KMS-11 (cell line): Measurements from ENCODE around the gene FAM53C.

Experiments
- H2AFZ ChIP-seq: fragments of 200-600 bp; sonication (generic); 2 replicates; pipeline ENCODE4 v1.6.1; 2016; ENCODE audit warnings: antibody characterized with exemption, mixed run types, low read depth
- H3K27ac ChIP-seq: fragments of 200-600 bp; sonication (generic); 2 replicates; pipeline ENCODE4 v1.6.1; 2016; ENCODE audit warnings: mild to moderate bottlenecking, mixed run types
- H3K27me3 ChIP-seq: fragments of 200-600 bp; sonication (generic); 2 replicates; pipeline ENCODE4 v1.6.1; 2017; ENCODE audit warnings: mild to moderate bottlenecking, low read depth, mixed run types, moderate library complexity; ENCODE audit not compliant: insufficient read depth
- H3K36me3 ChIP-seq: fragments of 200-600 bp; sonication (generic); 2 replicates; pipeline ENCODE4 v1.6.1; 2017; ENCODE audit warnings: mild to moderate bottlenecking, mixed run types; ENCODE audit not compliant: insufficient read depth
- H3K4me1 ChIP-seq: fragments of 200-600 bp; sonication (generic); 2 replicates; pipeline ENCODE4 v1.6.1; 2016; ENCODE audit warnings: mild to moderate bottlenecking, low read depth, mixed run types; ENCODE audit not compliant: poor library complexity, severe bottlenecking
- H3K4me2 ChIP-seq: fragments of 200-600 bp; sonication (generic); 2 replicates; pipeline ENCODE4 v1.7.0; 2016; ENCODE audit warnings: mild to moderate bottlenecking, mixed run types
- H3K4me3 ChIP-seq: fragments of 200-600 bp; sonication (generic); IDR thresholded peaks from 2 replicates; pipeline ENCODE4 v1.6.1; 2017; ENCODE audit warnings: low read depth, low read length, mixed read lengths; ENCODE audit not compliant: insufficient read depth
- H3K79me2 ChIP-seq: fragments of 200-600 bp; sonication (generic); 2 replicates; pipeline ENCODE4 v1.6.1; 2016; ENCODE audit warnings: low read depth, mixed run types; ENCODE audit not compliant: insufficient read depth
- H3K9ac ChIP-seq: fragments of 200-600 bp; sonication (generic); 2 replicates; pipeline ENCODE4 v1.6.1; 2016; ENCODE audit warnings: mild to moderate bottlenecking, mixed run types
- H4K20me1 ChIP-seq: fragments of 200-600 bp; sonication (generic); 2 replicates; pipeline ENCODE4 v1.6.1; 2016; ENCODE audit warnings: mild to moderate bottlenecking, mixed run types; ENCODE audit not compliant: insufficient read depth
- CTCF ChIP-seq: fragments of 200-600 bp; sonication (generic); conservative IDR thresholded peaks from 2 replicates; pipeline ENCODE4 v1.6.1; 2017; ENCODE audit warnings: low read depth, mild to moderate bottlenecking, antibody characterized with exemption, low read length, moderate library complexity, mixed read lengths

FAM53C gene

GRCh38 chr5:138364576-138364975 lies 26.5 kb downstream of the FAM53C start:
- H3K4me1 ChIP-seq = peaks cover 28% of the 10 kb centered on the region
- H3K4me2 ChIP-seq = no peak overlapping the region
- no peak for TF ChIP-seq CTCF
- no peak overlapping the region for H2AFZ ChIP-seq
- H3K9ac ChIP-seq = no peak overlapping the region
- no peak overlapping the region for H3K27ac ChIP-seq
- peaks cover 94% of the 10 kb centered on the region for H3K79me2 ChIP-seq
- H4K20me1 ChIP-seq = peaks cover 13% of the 10 kb centered on the region
- H3K4me3 ChIP-seq = no peak overlapping the region
- no peaks in the 10 kb centered on the region for H3K27me3 ChIP-seq
- no peaks in the 10 kb centered on the region for H3K36me3 ChIP-seq

- Histone ChIP-seq H3K9ac (no peak overlapping the region), H3K79me2 (peaks cover 94% of the 10 kb centered on the region), H3K4me2 (no peak overlapping the region), H3K27ac (no peak overlapping the region), H3K4me1 (peaks cover 35% of the 10 kb centered on the region), H4K20me1 (peaks cover 4% of the 10 kb centered on the region; the same call in 1 of the 2 replicates), H3K27me3 (no peaks in the 10 kb centered on the region), H3K36me3 (no peaks in the 10 kb centered on the region), H2AFZ (no peak overlapping the region), H3K4me3 (no peak overlapping the region)
- TF ChIP-seq CTCF = no peak
These were observed 28.7 kb downstream of the FAM53C start for GRCh38 chr5:138366632-138367382.

GRCh38 chr5:138369261-138369660 lies 31.2 kb downstream of the FAM53C start:
- H3K9ac ChIP-seq = no peak overlapping the region
- no peak overlapping the region for H3K4me3 ChIP-seq
- no peak for TF ChIP-seq CTCF
- no peak overlapping the region; the same call in 1 of the 2 replicates for H3K4me2 ChIP-seq
- H3K27ac ChIP-seq = no peak overlapping the region
- no peak overlapping the region for H2AFZ ChIP-seq
- H3K79me2 ChIP-seq = peaks cover 88% of the 10 kb centered on the region
- H3K36me3 ChIP-seq = no peaks in the 10 kb centered on the region
- peaks cover 4% of the 10 kb centered on the region; the same call in 1 of the 2 replicates for H4K20me1 ChIP-seq
- peaks cover 35% of the 10 kb centered on the region for H3K4me1 ChIP-seq
- H3K27me3 ChIP-seq = no peaks in the 10 kb centered on the region

- Histone ChIP-seq H3K27me3 (no peaks in the 10 kb centered on the region), H3K4me1 (peaks cover 35% of the 10 kb centered on the region), H2AFZ (no peak overlapping the region), H3K27ac (no peak overlapping the region), H4K20me1 (peaks cover 4% of the 10 kb centered on the region; the same call in 1 of the 2 replicates), H3K4me3 (no peak overlapping the region), H3K36me3 (no peaks in the 10 kb centered on the region), H3K79me2 (peaks cover 83% of the 10 kb centered on the region), H3K4me2 (no peak overlapping the region; the same call in 1 of the 2 replicates), H3K9ac (no peak overlapping the region)
- TF ChIP-seq CTCF = no peak
These were observed 31.6 kb downstream of the FAM53C start for GRCh38 chr5:138369706-138370105.
